Measurements from ENCODE around the gene TMPRSS11F.

Gene TMPRSS11F

GRCh38 chr4:68079928-68080327 lies 49.7 kb downstream of the TMPRSS11F start (continued):
- TF ChIP-seq, protein P1, sequence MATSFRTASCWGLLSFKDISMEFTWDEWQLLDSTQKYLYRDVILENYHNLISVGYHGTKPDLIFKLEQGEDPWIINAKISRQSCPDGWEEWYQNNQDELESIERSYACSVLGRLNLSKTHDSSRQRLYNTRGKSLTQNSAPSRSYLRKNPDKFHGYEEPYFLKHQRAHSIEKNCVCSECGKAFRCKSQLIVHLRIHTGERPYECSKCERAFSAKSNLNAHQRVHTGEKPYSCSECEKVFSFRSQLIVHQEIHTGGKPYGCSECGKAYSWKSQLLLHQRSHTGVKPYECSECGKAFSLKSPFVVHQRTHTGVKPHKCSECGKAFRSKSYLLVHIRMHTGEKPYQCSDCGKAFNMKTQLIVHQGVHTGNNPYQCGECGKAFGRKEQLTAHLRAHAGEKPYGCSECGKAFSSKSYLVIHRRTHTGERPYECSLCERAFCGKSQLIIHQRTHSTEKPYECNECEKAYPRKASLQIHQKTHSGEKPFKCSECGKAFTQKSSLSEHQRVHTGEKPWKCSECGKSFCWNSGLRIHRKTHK (tag by site-specific recombination; IDR thresholded peaks at IDR 0.05), result no peak
- TF ChIP-seq, protein P2, sequence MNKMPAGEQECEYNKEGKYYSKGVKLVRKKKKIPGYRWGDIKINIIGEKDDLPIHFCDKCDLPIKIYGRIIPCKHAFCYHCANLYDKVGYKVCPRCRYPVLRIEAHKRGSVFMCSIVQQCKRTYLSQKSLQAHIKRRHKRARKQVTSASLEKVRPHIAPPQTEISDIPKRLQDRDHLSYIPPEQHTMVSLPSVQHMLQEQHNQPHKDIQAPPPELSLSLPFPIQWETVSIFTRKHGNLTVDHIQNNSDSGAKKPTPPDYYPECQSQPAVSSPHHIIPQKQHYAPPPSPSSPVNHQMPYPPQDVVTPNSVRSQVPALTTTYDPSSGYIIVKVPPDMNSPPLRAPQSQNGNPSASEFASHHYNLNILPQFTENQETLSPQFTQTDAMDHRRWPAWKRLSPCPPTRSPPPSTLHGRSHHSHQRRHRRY (tag by site-specific recombination; IDR thresholded peaks at IDR 0.05), result no peak
- TF ChIP-seq ZBTB21 (tag by site-specific recombination; IDR thresholded peaks at IDR 0.05) (no peak), ZNF664 (tag by site-specific recombination; IDR thresholded peaks at IDR 0.05) (no peak), GLI2 (tag by site-specific recombination; IDR thresholded peaks at IDR 0.05; ENCODE audit: borderline replicate concordance, low read depth) (no peak), ZNF692 (tag by site-specific recombination; IDR thresholded peaks at IDR 0.05) (no peak), ZEB2 (tag by site-specific recombination; IDR thresholded peaks at IDR 0.05) (no peak)

GRCh38 chr4:68077737-68078136 lies 51.9 kb downstream of the TMPRSS11F start:
- no peaks in the 10 kb centered on the region for H3K4me1 ChIP-seq (ENCODE audit: control insufficient read depth, insufficient read depth, low read length)
- CTCF ChIA-PET, result no interaction called here
- no peaks in the 10 kb centered on the region for H3K36me3 ChIP-seq (ENCODE audit: control insufficient read depth in 2 of 2, insufficient read depth in 1 of 2, low read length in 2 of 2)
- H3K9me3 ChIP-seq (ENCODE audit: control insufficient read depth, insufficient read depth, low read depth, low read length), result no peaks in the 10 kb centered on the region
- no peak overlapping the region for H3K4me3 ChIP-seq (ENCODE audit: low read depth, low read length)
- TF ChIP-seq ZFP3 (tag by site-specific recombination; IDR thresholded peaks at IDR 0.05; ENCODE audit: low read depth) (no peak), ZNF394 (tag by site-specific recombination; IDR thresholded peaks at IDR 0.05; ENCODE audit: borderline replicate concordance) (no peak), SP3 (tag by site-specific recombination; IDR thresholded peaks at IDR 0.05) (no peak), GLIS1 (tag by site-specific recombination; IDR thresholded peaks at IDR 0.05) (no peak), ZNF366 (tag by site-specific recombination; conservative IDR thresholded peaks at IDR 0.05) (no peak)
- TF ChIP-seq, protein P3, sequence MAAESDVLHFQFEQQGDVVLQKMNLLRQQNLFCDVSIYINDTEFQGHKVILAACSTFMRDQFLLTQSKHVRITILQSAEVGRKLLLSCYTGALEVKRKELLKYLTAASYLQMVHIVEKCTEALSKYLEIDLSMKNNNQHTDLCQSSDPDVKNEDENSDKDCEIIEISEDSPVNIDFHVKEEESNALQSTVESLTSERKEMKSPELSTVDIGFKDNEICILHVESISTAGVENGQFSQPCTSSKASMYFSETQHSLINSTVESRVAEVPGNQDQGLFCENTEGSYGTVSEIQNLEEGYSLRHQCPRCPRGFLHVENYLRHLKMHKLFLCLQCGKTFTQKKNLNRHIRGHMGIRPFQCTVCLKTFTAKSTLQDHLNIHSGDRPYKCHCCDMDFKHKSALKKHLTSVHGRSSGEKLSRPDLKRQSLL (tag by site-specific recombination; IDR thresholded peaks at IDR 0.05), result no peak
- TF ChIP-seq, protein P4, sequence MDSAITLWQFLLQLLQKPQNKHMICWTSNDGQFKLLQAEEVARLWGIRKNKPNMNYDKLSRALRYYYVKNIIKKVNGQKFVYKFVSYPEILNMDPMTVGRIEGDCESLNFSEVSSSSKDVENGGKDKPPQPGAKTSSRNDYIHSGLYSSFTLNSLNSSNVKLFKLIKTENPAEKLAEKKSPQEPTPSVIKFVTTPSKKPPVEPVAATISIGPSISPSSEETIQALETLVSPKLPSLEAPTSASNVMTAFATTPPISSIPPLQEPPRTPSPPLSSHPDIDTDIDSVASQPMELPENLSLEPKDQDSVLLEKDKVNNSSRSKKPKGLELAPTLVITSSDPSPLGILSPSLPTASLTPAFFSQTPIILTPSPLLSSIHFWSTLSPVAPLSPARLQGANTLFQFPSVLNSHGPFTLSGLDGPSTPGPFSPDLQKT (IDR thresholded peaks at IDR 0.05; ENCODE audit: borderline replicate concordance, low read depth, low read length), result no peak
- POLR2A ChIA-PET, result no interaction called here
- H3K27ac ChIP-seq (ENCODE audit: extremely low read depth, low read depth, low read length), result no peak overlapping the region

DNA sequence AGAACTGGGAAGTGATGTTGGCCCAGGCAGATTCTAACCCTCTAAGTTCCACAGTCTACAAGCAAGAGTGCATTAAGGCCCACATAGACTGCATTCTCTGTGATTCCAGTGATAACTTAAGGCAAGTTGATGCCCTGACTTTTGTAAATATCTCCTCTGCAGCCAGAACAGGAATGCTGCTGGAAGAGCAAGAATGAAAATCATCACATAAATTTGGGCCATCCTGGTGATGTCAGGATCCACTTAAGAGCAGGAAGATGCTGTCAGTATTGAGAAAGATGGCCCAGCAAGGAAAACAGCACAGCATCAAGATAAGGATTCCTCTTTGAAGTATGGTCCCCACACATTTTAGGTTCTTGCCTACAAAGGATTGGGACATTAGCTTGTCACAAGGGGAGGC lies 52.4 kb downstream of the TMPRSS11F start:
- TF ChIP-seq, protein P4 (IDR thresholded peaks at IDR 0.05; ENCODE audit: borderline replicate concordance, low read depth, low read length), result no peak
- TF ChIP-seq, protein P5, sequence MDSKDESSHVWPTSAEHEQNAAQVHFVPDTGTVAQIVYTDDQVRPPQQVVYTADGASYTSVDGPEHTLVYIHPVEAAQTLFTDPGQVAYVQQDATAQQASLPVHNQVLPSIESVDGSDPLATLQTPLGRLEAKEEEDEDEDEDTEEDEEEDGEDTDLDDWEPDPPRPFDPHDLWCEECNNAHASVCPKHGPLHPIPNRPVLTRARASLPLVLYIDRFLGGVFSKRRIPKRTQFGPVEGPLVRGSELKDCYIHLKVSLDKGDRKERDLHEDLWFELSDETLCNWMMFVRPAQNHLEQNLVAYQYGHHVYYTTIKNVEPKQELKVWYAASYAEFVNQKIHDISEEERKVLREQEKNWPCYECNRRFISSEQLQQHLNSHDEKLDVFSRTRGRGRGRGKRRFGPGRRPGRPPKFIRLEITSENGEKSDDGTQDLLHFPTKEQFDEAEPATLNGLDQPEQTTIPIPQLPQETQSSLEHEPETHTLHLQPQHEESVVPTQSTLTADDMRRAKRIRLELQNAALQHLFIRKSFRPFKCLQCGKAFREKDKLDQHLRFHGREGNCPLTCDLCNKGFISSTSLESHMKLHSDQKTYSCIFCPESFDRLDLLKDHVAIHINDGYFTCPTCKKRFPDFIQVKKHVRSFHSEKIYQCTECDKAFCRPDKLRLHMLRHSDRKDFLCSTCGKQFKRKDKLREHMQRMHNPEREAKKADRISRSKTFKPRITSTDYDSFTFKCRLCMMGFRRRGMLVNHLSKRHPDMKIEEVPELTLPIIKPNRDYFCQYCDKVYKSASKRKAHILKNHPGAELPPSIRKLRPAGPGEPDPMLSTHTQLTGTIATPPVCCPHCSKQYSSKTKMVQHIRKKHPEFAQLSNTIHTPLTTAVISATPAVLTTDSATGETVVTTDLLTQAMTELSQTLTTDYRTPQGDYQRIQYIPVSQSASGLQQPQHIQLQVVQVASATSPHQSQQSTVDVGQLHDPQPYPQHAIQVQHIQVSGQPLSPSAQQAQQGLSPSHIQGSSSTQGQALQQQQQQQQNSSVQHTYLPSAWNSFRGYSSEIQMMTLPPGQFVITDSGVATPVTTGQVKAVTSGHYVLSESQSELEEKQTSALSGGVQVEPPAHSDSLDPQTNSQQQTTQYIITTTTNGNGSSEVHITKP (tag by site-specific recombination; IDR thresholded peaks at IDR 0.05), result no peak
- H3K4me1 ChIP-seq (ENCODE audit: control insufficient read depth, insufficient read depth, low read length), result no peaks in the 10 kb centered on the region
- H3K27ac ChIP-seq (ENCODE audit: extremely low read depth, low read depth, low read length), result no peak overlapping the region
- H3K36me3 ChIP-seq (ENCODE audit: control insufficient read depth in 2 of 2, insufficient read depth in 1 of 2, low read length in 2 of 2), result no peaks in the 10 kb centered on the region
- no peaks in the 10 kb centered on the region for H3K9me3 ChIP-seq (ENCODE audit: control insufficient read depth, insufficient read depth, low read depth, low read length)
- no peak overlapping the region for H3K4me3 ChIP-seq (ENCODE audit: low read depth, low read length)
- ChIA-PET CTCF (no interaction called here), POLR2A (no interaction called here)

Data from HEK293 (cell line).